Sigmoid colon (tissue), 7 donors: ENCODE measurements around the gene DEFB125. TPM values are rescaled to one million over a fixed set of nuclear protein-coding genes. Genes with fewer than 3 reads are reported as not detected.

Source experiments
- DNase-seq: peaks from one replicate; pipeline ENCODE4 v3.0.0-alpha.2; 2019
- H3K27ac ChIP-seq, 4 donors: fragments of 200-600 bp; sonication (generic); one replicate each; pipeline ENCODE4 v1.5.1; 2016 to 2019; ENCODE audit warnings: mild to moderate bottlenecking in 1 of 4
- H3K27me3 ChIP-seq, 3 donors: fragments of 200-600 bp; sonication (generic); one replicate each; pipeline ENCODE4 v1.5.1; 2019; ENCODE audit warnings: mild to moderate bottlenecking in 1 of 3
- H3K36me3 ChIP-seq, 4 donors: fragments of 200-600 bp; sonication (generic); one replicate each; pipeline ENCODE4 v1.5.1; 2016 to 2019
- H3K4me1 ChIP-seq, 4 donors: fragments of 200-600 bp; sonication (generic); one replicate each; pipeline ENCODE4 v1.5.1; 2017 to 2019
- H3K4me3 ChIP-seq, 4 donors: fragments of 200-600 bp; sonication (generic); one replicate each; pipeline ENCODE4 v1.5.1; 2017 to 2019; ENCODE audit warnings: mild to moderate bottlenecking in 2 of 4, moderate library complexity in 1 of 4
- H3K9me3 ChIP-seq, 4 donors: fragments of 200-600 bp in 3 of 4; sonication (generic) in 3 of 4; one replicate each; pipeline versions ENCODE4 v1.5.1 to v1.6.1; 2013 to 2019
- EP300 ChIP-seq, 4 donors: sonication (generic); formaldehyde crosslinking; IDR thresholded peaks; one replicate each; pipeline ENCODE4 v1.6.1; 2017; ENCODE audit warnings: antibody characterized with exemption in 4 of 4
- POLR2A ChIP-seq, 2 donors: fragments of 450-650 bp; IDR thresholded peaks; one replicate each; pipeline ENCODE4 v1.6.1; 2016; ENCODE audit warnings: antibody characterized with exemption in 2 of 2, mild to moderate bottlenecking in 2 of 2, moderate library complexity in 2 of 2
- POLR2AphosphoS5 ChIP-seq, 4 donors: sonication (generic); formaldehyde crosslinking; IDR thresholded peaks; one replicate each; pipeline ENCODE4 v1.6.1; 2017; ENCODE audit warnings: antibody characterized with exemption in 4 of 4
- WGBS, 2 donors: extraction: QIAGEN DNeasy Blood & Tissue Kit; methylation state at CpG; one replicate each; pipeline ENCODE4 v1.1.7; 2013; 5-methylcytosine and 5-hydroxymethylcytosine counted together
- intact Hi-C: fragments of 100-400 bp; cut with DNase I; formaldehyde crosslinking; loops from one replicate; pipeline ENCODE4 v1.15.1; 2023
- polyA plus RNA-seq, 3 donors: library from polyadenylated mRNA; stranded (reverse); fragments of 200-250 nt; gene quantifications; one replicate each; pipeline ENCODE4 v1.2.3, GENCODE V29; 2013
- total RNA-seq, 4 donors: library from RNA; depleted of rRNA; stranded (reverse); fragments of >200 nt; gene quantifications; one replicate each; pipeline ENCODE4 v1.1.0, GENCODE V29; 2016
- TF ChIP-seq, protein P1 (sequence below), 4 experiments: fragments of 450-650 bp in 3 of 4; fragments of 200-600 bp in 1 of 4; IDR thresholded peaks; one replicate each; pipeline ENCODE4 v1.5.1; 2016 to 2019; ENCODE audit warnings: antibody characterized with exemption in 4 of 4, mild to moderate bottlenecking in 3 of 4, moderate library complexity in 2 of 4
- donor health status: healthy with polysubstance abuse.
- donor health status: Bipolar disorder and iron deficiency.
- donor health status: healthy.

The DEFB125 gene
- total and polyA plus RNA-seq, 7 donors: not detected

DNA sequence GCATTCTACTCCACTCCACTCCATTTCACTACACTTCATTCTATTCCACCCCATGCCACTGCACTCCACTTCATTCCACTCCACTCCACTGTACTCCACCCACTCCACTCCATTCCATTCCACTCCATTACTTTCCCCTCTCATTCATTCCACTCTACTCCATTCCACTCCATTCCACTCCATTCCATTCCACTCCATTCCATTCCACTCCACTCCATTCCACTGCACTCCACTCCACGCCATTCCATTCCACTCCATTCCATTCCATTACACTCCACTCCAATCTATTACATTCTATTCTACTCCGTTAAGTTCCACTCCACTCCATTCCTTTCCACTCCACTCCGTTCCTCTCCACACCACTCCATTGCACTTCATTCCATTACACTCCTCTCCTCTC lies 25.0 kb upstream of the DEFB125 start:
- TF ChIP-seq POLR2AphosphoS5 (IDR thresholded peaks at IDR 0.05) (no peak), EP300 (IDR thresholded peaks at IDR 0.05) (no peak), POLR2A (IDR thresholded peaks at IDR 0.05) (no peak)
- TF ChIP-seq, protein P1, sequence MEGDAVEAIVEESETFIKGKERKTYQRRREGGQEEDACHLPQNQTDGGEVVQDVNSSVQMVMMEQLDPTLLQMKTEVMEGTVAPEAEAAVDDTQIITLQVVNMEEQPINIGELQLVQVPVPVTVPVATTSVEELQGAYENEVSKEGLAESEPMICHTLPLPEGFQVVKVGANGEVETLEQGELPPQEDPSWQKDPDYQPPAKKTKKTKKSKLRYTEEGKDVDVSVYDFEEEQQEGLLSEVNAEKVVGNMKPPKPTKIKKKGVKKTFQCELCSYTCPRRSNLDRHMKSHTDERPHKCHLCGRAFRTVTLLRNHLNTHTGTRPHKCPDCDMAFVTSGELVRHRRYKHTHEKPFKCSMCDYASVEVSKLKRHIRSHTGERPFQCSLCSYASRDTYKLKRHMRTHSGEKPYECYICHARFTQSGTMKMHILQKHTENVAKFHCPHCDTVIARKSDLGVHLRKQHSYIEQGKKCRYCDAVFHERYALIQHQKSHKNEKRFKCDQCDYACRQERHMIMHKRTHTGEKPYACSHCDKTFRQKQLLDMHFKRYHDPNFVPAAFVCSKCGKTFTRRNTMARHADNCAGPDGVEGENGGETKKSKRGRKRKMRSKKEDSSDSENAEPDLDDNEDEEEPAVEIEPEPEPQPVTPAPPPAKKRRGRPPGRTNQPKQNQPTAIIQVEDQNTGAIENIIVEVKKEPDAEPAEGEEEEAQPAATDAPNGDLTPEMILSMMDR (IDR thresholded peaks at IDR 0.05): no peak
- H3K4me1 ChIP-seq: no peaks in the 10 kb centered on the region
- no peak overlapping the region for H3K27ac ChIP-seq
- no peak for DNase-seq
- intact Hi-C loops: no loop called here
- H3K27me3 ChIP-seq: peaks cover 0 to 11% (median 0%) of the 10 kb centered on the region in 3 donors
- H3K9me3 ChIP-seq: peaks cover 0 to 9% (median 0%) of the 10 kb centered on the region in 4 donors
- no peak overlapping the region for H3K4me3 ChIP-seq
- WGBS, 2 donors: 73 to 80% methylated on average over 3 of the region's 3 CpGs
- no peaks in the 10 kb centered on the region for H3K36me3 ChIP-seq

DNA sequence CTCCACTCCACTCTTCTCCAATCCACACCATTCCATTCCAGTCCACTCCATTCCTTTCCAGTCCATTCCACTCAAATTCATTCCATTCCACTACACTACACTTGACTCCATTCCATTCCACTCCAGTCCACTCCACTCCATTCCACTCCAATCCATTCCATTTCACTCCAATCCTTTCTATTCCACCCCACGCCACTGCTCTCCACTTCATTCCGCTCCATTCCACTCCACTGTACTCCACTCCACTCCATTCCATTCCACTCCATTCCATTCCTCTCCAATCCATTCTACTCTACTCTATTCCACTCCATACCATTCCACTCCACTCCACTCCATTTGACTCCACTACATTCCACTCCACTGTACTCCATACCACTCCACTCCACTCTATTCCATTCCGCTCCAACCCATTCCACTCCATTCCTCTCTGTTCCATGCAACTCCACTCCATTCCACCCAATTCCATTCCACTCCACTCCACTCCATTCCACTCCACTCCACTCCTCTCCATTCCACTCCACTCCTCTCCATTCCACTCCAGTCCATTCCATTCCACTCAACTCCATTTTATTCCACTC lies 23.4 kb upstream of the DEFB125 start:
- H3K4me1 ChIP-seq: no peaks in the 10 kb centered on the region
- no peak overlapping the region for H3K4me3 ChIP-seq
- no peak for DNase-seq
- no peaks in the 10 kb centered on the region for H3K36me3 ChIP-seq
- 90 to 92% methylated on average over 3 of the region's 3 CpGs for WGBS, 2 donors
- peaks cover 0 to 23% (median 0%) of the 10 kb centered on the region in 3 donors for H3K27me3 ChIP-seq
- H3K27ac ChIP-seq: no peak overlapping the region
- TF ChIP-seq EP300 (IDR thresholded peaks at IDR 0.05) (no peak), POLR2A (IDR thresholded peaks at IDR 0.05) (no peak), POLR2AphosphoS5 (IDR thresholded peaks at IDR 0.05) (no peak)
- TF ChIP-seq, protein P1 (IDR thresholded peaks at IDR 0.05): no peak
- intact Hi-C loops: no loop called here
- H3K9me3 ChIP-seq: peaks cover 0 to 9% (median 0%) of the 10 kb centered on the region in 4 donors

DNA sequence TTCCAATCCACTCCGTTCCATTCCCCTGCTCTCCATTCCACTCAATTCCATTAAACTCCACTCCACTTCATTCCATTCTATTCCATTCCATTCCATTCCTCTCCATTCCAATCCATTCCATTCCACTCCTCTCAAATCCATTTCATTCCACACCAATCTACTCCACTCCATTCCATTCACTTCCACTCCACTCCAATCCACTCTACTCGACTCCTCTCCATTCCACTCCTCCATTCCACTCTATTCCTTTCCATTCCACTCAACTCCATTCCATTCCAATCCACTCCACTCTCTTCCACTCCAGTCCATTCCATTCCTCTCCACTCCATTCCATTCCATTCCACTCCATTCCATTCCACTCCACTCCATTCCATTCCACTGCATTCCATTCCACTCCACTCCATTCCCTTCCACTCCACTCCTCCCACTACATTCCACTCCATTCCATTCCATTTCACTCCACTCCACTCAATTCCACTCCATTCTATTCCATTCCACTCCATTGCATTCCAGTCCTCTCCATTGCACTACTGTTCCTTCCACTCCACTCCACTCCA lies 22.6 kb upstream of the DEFB125 start:
- peaks cover 0 to 28% (median 0%) of the 10 kb centered on the region in 3 donors for H3K27me3 ChIP-seq
- H3K4me3 ChIP-seq: no peak overlapping the region
- TF ChIP-seq POLR2A (IDR thresholded peaks at IDR 0.05) (no peak), EP300 (IDR thresholded peaks at IDR 0.05) (no peak), POLR2AphosphoS5 (IDR thresholded peaks at IDR 0.05) (no peak)
- TF ChIP-seq, protein P1 (IDR thresholded peaks at IDR 0.05): no peak
- intact Hi-C loops: no loop called here
- DNase-seq: no peak
- peaks cover 0 to 9% (median 0%) of the 10 kb centered on the region in 4 donors for H3K9me3 ChIP-seq
- H3K36me3 ChIP-seq: no peaks in the 10 kb centered on the region
- H3K27ac ChIP-seq: no peak overlapping the region
- 74 to 78% methylated on average over 2 of the region's 2 CpGs for WGBS, 2 donors
- no peaks in the 10 kb centered on the region for H3K4me1 ChIP-seq

DNA sequence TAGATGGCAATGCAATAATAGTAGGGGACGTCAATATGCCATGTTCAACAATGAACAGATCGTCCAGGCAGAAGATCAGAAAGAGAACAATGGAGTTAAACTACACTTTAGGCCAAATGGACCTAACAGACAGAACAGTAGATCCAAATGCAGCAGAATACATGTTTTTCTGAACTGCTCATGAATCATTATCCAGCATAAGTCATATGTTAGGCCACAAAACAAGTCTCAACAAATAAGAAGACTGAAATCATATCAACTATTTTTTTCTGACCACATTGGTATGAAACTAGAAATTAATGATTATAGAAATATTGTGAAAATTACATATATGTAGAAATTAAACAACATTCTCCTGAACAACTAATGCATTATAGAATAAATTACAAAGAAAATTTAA lies 10.2 kb upstream of the DEFB125 start:
- intact Hi-C loops: no loop called here
- Histone ChIP-seq H3K4me1 (no peaks in the 10 kb centered on the region), H3K27me3 (peaks cover 0 to 5% (median 0%) of the 10 kb centered on the region in 3 donors), H3K9me3 (peaks cover 0 to 8% (median 0%) of the 10 kb centered on the region in 4 donors), H3K27ac (no peak overlapping the region), H3K4me3 (no peak overlapping the region), H3K36me3 (no peaks in the 10 kb centered on the region)
- TF ChIP-seq POLR2A (IDR thresholded peaks at IDR 0.05) (no peak), EP300 (IDR thresholded peaks at IDR 0.05) (no peak), POLR2AphosphoS5 (IDR thresholded peaks at IDR 0.05) (no peak)
- TF ChIP-seq, protein P1 (IDR thresholded peaks at IDR 0.05): no peak
- WGBS, 2 donors: 56 to 58% methylated on average over 2 of the region's 2 CpGs
- DNase-seq: no peak
